ENCODE measurements around the gene NFATC2.
A peak's percentile ranks its signal among the peaks of the same experiment; 100 is the strongest.

Gene NFATC2

DNA sequence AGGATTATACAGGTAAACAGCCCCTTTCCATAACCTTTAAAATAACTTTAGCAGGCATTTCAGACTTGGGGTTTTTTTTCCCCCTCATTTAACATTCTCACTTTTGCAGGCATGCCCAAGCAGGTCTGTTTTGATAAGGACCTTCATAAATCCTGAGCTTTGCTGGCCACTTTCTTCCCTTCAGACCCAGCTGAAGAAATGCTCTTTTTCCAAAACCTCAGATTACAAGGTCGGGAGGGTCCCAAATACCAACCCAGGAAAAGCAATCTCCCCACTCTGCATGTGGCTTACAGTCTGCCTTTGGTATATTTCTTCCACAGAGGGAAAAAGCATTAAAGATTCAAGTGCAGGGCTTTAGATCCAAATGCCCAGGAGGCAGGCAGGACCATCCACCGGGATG, 6.8 kb downstream of the NFATC2 start:
- Histone ChIP-seq H3K27ac (ENCODE audit: low read length) (no peak overlapping the region), H3K4me3 (ENCODE audit: low read length) (no peak overlapping the region), H3K9me3 (ENCODE audit: insufficient read depth, low read length) (no peaks in the 10 kb centered on the region), H3K9ac (ENCODE audit: low read length) (no peak overlapping the region), H4K20me1 (ENCODE audit: insufficient read depth, low read length) (peaks cover 63% of the 10 kb centered on the region), H3K4me2 (ENCODE audit: low read length) (no peak overlapping the region), H3K36me3 (replicated peaks; ENCODE audit: low read depth, low read length) (peaks cover 59% of the 10 kb centered on the region), H3K79me2 (ENCODE audit: low read length) (peaks cover 100% of the 10 kb centered on the region), H3K27me3 (ENCODE audit: low read depth, low read length) (no peaks in the 10 kb centered on the region), H2AFZ (ENCODE audit: low read depth, low read length) (no peak overlapping the region), H3K4me1 (ENCODE audit: low read length) (peaks cover 94% of the 10 kb centered on the region)
- TF ChIP-seq, protein P1, sequence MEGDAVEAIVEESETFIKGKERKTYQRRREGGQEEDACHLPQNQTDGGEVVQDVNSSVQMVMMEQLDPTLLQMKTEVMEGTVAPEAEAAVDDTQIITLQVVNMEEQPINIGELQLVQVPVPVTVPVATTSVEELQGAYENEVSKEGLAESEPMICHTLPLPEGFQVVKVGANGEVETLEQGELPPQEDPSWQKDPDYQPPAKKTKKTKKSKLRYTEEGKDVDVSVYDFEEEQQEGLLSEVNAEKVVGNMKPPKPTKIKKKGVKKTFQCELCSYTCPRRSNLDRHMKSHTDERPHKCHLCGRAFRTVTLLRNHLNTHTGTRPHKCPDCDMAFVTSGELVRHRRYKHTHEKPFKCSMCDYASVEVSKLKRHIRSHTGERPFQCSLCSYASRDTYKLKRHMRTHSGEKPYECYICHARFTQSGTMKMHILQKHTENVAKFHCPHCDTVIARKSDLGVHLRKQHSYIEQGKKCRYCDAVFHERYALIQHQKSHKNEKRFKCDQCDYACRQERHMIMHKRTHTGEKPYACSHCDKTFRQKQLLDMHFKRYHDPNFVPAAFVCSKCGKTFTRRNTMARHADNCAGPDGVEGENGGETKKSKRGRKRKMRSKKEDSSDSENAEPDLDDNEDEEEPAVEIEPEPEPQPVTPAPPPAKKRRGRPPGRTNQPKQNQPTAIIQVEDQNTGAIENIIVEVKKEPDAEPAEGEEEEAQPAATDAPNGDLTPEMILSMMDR (IDR thresholded peaks at IDR 0.05; ENCODE audit: low read depth, low read length) = no peak
- no peak for TF ChIP-seq EZH2phosphoT487 (IDR thresholded peaks at IDR 0.05; ENCODE audit: low read depth)

DNA sequence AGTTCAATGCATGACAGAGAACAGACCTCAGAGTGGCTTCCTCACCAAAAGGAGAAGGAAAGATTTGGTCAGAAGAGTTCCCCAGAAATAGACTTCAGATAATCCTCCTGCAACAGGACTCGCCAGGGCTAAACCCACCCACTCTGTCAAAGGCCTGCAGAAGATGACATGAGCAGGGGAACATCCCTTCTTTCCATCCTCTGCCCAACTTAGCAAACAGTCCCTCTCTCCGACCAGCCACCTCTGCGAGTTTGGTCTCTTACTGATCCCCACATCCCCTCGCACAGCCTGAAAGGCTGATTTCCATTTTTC, 7.5 kb downstream of the NFATC2 start:
- Histone ChIP-seq H3K36me3 (replicated peaks; ENCODE audit: low read depth, low read length) (peaks cover 58% of the 10 kb centered on the region), H4K20me1 (ENCODE audit: insufficient read depth, low read length) (peaks cover 67% of the 10 kb centered on the region), H3K9me3 (ENCODE audit: insufficient read depth, low read length) (no peaks in the 10 kb centered on the region), H3K4me3 (ENCODE audit: low read length) (no peak overlapping the region), H3K27ac (ENCODE audit: low read length) (no peak overlapping the region), H3K79me2 (ENCODE audit: low read length) (peaks cover 100% of the 10 kb centered on the region), H3K9ac (ENCODE audit: low read length) (no peak overlapping the region), H3K4me2 (ENCODE audit: low read length) (no peak overlapping the region), H3K4me1 (ENCODE audit: low read length) (peaks cover 94% of the 10 kb centered on the region), H3K27me3 (ENCODE audit: low read depth, low read length) (no peaks in the 10 kb centered on the region), H2AFZ (ENCODE audit: low read depth, low read length) (no peak overlapping the region)
- TF ChIP-seq, protein P1 (IDR thresholded peaks at IDR 0.05; ENCODE audit: low read depth, low read length) = no peak
- TF ChIP-seq EZH2phosphoT487 (IDR thresholded peaks at IDR 0.05; ENCODE audit: low read depth) = no peak

DNA sequence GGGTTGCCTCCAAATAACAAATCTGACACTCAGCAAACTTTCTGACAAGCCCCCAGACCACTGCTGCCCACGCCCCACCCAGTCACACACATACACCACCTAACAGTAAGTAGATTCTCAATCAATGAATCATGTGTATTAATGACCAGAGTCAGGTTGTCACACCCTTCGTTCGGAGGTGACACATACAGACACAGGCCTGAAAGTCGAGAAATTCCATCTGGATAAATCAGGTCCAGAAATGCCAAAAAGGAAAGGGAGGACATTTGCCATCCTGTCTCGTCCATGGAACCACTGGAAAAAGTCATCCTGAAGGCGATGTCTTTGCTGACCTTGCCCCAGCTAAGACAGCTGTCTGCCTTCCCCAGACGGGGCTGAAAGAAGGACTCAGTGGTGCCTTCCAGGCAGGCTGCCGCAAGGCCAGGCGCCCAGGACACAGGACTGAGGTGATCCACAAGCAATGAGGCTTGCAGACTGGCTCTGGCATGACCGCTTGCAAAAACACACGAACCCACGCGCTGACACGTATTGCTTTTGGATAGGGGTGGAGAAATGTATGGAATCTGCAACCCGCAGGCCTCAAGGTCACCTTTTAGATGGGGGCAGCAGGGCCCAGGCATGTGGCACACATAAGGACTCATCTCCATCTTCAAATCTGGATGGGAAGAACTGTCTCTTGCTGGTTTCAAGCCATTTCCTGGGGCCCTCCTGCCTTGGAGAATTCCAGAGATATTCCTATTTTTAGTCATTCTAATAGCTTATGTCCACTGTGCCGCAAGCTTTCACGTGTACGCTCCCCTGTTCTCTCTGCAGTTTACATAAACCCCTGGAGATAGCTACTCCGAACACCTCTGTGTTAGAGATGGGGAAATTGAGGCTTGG, 9.0 kb downstream of the NFATC2 start:
- Histone ChIP-seq H3K9me3 (ENCODE audit: insufficient read depth, low read length) (no peaks in the 10 kb centered on the region), H3K4me2 (ENCODE audit: low read length) (no peak overlapping the region), H3K4me3 (ENCODE audit: low read length) (no peak overlapping the region), H3K79me2 (ENCODE audit: low read length) (peaks cover 100% of the 10 kb centered on the region), H3K4me1 (ENCODE audit: low read length) (peaks cover 94% of the 10 kb centered on the region), H3K9ac (ENCODE audit: low read length) (no peak overlapping the region), H4K20me1 (ENCODE audit: insufficient read depth, low read length) (peaks cover 65% of the 10 kb centered on the region), H2AFZ (ENCODE audit: low read depth, low read length) (no peak overlapping the region), H3K27me3 (ENCODE audit: low read depth, low read length) (no peaks in the 10 kb centered on the region), H3K27ac (ENCODE audit: low read length) (0 out of 2 replicates have a peak overlapping the region, but pooled peaks have one; percentile 0), H3K36me3 (replicated peaks; ENCODE audit: low read depth, low read length) (peaks cover 43% of the 10 kb centered on the region)
- TF ChIP-seq EZH2phosphoT487 (IDR thresholded peaks at IDR 0.05; ENCODE audit: low read depth) = no peak

DNA sequence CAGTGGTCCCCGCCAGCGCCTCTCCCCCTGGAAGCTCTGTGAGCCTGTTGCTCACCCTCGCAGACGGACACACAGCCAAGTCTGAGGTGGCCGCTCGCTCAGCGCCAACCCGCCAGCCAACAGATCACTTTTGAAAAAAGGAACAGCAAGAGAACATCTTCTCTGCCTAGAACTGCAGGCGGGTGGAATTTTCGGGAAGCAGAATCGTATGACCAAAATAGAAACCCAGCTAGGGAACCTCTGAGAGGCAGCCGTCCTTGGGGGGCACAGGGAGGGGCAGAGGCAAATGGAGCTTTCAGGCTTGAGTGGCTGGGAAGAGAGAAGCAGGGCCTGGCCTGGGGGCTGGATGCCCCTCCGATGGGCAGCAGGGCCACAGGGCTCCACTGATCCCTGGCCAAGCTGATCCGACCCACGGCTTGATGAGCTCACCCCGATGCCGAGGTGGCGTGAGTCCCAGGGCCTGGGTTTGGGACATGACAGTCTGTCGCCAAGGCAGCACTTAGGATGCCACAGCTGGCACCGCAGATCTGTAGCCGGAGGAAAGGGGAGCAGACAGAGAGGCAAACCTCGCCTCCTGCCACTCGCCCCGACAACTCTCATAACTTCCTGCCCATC, 9.8 kb downstream of the NFATC2 start:
- TF ChIP-seq, protein P1 (IDR thresholded peaks at IDR 0.05; ENCODE audit: low read depth, low read length) = no peak
- no peaks in the 10 kb centered on the region for H3K27me3 ChIP-seq (ENCODE audit: low read depth, low read length)

More for the DNA sequence above, 9.8 kb downstream of the NFATC2 start:
- no peak overlapping the region for H2AFZ ChIP-seq (ENCODE audit: low read depth, low read length)
- peaks cover 64% of the 10 kb centered on the region for H4K20me1 ChIP-seq (ENCODE audit: insufficient read depth, low read length)
- peaks cover 100% of the 10 kb centered on the region for H3K79me2 ChIP-seq (ENCODE audit: low read length)
- peak overlapping the region; percentile 41; the same call in 1 of the 2 replicates for H3K4me3 ChIP-seq (ENCODE audit: low read length)
- H3K9ac ChIP-seq (ENCODE audit: low read length) = peak overlapping the region; percentile 59; the same call in 1 of the 2 replicates
- H3K4me1 ChIP-seq (ENCODE audit: low read length) = peaks cover 93% of the 10 kb centered on the region
- no peaks in the 10 kb centered on the region for H3K9me3 ChIP-seq (ENCODE audit: insufficient read depth, low read length)
- peak overlapping the region; percentile 87 for H3K27ac ChIP-seq (ENCODE audit: low read length)
- H3K36me3 ChIP-seq (replicated peaks; ENCODE audit: low read depth, low read length) = peaks cover 35% of the 10 kb centered on the region
- H3K4me2 ChIP-seq (ENCODE audit: low read length) = peak overlapping the region; percentile 80

Measured in OCI-LY3 (cell line).